WI38 (cell line): ENCODE data around the gene RAB3IP.

ENCODE experiments used
- H3K4me3 ChIP-seq: 2 replicates; pipeline ENCODE4 v1.5.1; 2011; ENCODE audit warnings: low read depth, mild to moderate bottlenecking, control low read depth, low read length
- CTCF ChIP-seq: IDR thresholded peaks from 2 replicates; pipeline ENCODE4 v1.5.1; 2012; ENCODE audit warnings: low read depth, mild to moderate bottlenecking, control low read depth, low read length

RAB3IP gene

GRCh38 chr12:69720750-69721149 is 17.9 kb upstream of the RAB3IP start:
- H3K4me3 ChIP-seq: no peak overlapping the region
- TF ChIP-seq CTCF: no peak

GRCh38 chr12:69726922-69727321 is 11.7 kb upstream of the RAB3IP start:
- no peak for TF ChIP-seq CTCF
- no peak overlapping the region for H3K4me3 ChIP-seq

- no peak for TF ChIP-seq CTCF
These were observed 6.6 kb upstream of the RAB3IP start for GRCh38 chr12:69732088-69732487.

GRCh38 chr12:69733638-69734037 is 5.0 kb upstream of the RAB3IP start:
- no peak overlapping the region for H3K4me3 ChIP-seq
- TF ChIP-seq CTCF: no peak

More at GRCh38 chr12:69732088-69732487, 6.6 kb upstream of the RAB3IP start:
- H3K4me3 ChIP-seq: no peak overlapping the region

- TF ChIP-seq CTCF: no peak
- H3K4me3 ChIP-seq: peak overlapping the region; percentile 70
These were observed 879 bp downstream of the RAB3IP start for GRCh38 chr12:69739287-69740191.

GRCh38 chr12:69744109-69744508 is 5.4 kb downstream of the RAB3IP start:
- no peak overlapping the region for H3K4me3 ChIP-seq
- TF ChIP-seq CTCF: no peak

- no peak overlapping the region for H3K4me3 ChIP-seq
- no peak for TF ChIP-seq CTCF
These were observed 12.8 kb downstream of the RAB3IP start for GRCh38 chr12:69751476-69751875.
